BLaER1 (cell line): Measurements from ENCODE around the gene F2RL1.
A peak's percentile ranks its signal among the peaks of the same experiment; 100 is the strongest.
"Not testable (repeated sequence)": the region's sequence is repeated elsewhere in the genome, so short reads cannot be mapped to it uniquely, and the experiment has no call there.

ENCODE experiments used
- H3K27ac ChIP-seq: shearing (Covaris generic); formaldehyde crosslinking; 2 replicates; pipeline ENCODE4 v1.8.1; 2022
- H3K27me3 ChIP-seq: shearing (Covaris generic); formaldehyde crosslinking; 2 replicates; pipeline ENCODE4 v1.8.1; 2022
- H3K36me3 ChIP-seq: shearing (Covaris generic); formaldehyde crosslinking; 2 replicates; pipeline ENCODE4 v1.8.1; 2022
- H3K4me1 ChIP-seq: shearing (Covaris generic); formaldehyde crosslinking; 2 replicates; pipeline ENCODE4 v1.8.1; 2022
- H3K4me2 ChIP-seq: shearing (Covaris generic); formaldehyde crosslinking; 2 replicates; pipeline ENCODE4 v1.8.1; 2022
- H3K4me3 ChIP-seq: shearing (Covaris generic); formaldehyde crosslinking; 2 replicates; pipeline ENCODE4 v1.8.1; 2022
- H3K9ac ChIP-seq: shearing (Covaris generic); formaldehyde crosslinking; 2 replicates; pipeline ENCODE4 v1.8.1; 2022
- H3K9me3 ChIP-seq: shearing (Covaris generic); formaldehyde crosslinking; 2 replicates; pipeline ENCODE4 v1.8.1; 2022
- H4K20me1 ChIP-seq: shearing (Covaris generic); formaldehyde crosslinking; 2 replicates; pipeline ENCODE4 v1.8.1; 2022
- Cebpa-rat ChIP-seq: shearing (Covaris generic); IDR thresholded peaks from 2 replicates; pipeline ENCODE4 v1.8.1; 2022

Gene F2RL1

DNA sequence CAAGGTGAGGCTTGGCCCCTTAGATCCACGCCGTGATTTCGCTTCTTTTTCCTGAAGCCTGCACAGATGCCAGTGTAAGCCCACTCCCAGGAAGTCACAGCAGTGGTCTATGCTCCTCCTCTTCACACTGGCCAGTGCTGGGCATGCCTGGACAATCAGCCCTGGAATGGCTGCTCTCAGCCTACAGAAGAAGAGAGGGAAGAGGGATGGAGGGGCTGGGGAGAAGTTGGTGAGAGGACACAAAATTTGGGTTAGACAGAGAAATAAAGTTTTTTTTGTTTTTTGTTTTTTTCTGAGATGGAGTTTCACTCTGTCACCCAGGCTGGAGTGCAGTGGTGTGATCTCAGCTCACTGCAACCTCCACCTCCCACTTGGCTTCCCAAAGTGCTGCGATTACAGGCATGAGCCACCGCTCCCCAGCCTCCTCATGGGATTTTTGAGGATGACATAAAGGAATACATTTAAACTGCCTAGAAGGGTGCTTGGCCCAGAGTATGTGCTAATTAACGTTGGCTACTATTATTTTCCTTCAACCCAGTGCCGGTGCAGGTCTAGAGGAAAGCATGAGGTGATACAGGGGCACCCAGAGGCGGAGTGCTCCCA, 31.8 kb downstream of the F2RL1 start:
- no peaks in the 10 kb centered on the region for H4K20me1 ChIP-seq
- H3K4me1 ChIP-seq, result peaks cover 27% of the 10 kb centered on the region

DNA sequence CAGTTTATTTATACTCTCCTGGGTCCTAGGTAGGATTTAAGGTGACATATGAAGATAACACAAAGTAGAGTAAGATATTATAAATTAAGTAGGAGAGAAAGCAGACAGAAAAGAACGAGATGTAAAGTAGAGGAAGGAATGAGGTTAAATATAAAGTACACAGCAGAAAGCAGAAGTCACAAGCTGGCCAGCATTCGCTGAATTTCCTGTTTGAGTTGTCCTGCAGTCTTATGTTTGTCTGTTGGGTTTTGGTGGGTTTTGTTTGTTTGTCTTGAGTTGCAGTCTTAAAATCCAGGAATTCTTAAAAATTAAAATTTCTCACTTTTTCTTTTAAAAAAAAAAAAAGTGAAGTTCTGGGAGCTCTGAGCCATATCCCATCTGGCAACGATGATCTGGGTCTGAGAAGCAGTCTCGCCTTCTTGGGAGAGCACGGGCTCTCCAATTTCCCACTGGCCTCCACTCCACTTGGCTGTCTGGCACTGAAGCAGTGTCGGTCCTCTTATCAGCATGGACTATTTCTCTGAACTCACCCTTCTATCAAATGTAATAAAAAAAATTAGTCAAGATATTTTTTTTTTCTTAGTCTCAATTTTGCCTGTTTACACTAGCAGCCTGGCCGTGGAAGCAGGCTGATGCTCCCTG, 33.0 kb downstream of the F2RL1 start:
- Histone ChIP-seq H3K9me3 (peaks cover 20% of the 10 kb centered on the region), H3K27ac (0 out of 2 replicates have a peak overlapping the region, but pooled peaks have one; percentile 12), H3K4me3 (no peak overlapping the region), H3K9ac (no peak overlapping the region), H3K36me3 (0 out of 2 replicates have a peak, but pooled peaks cover 7% of the 10 kb centered on the region), H3K4me1 (peaks cover 39% of the 10 kb centered on the region), H3K4me2 (peak overlapping the region; percentile 48), H3K27me3 (no peaks in the 10 kb centered on the region), H4K20me1 (no peaks in the 10 kb centered on the region)
- TF ChIP-seq Cebpa-rat, result no peak

More for the DNA sequence above, 31.8 kb downstream of the F2RL1 start:
- 0 out of 2 replicates have a peak, but pooled peaks cover 7% of the 10 kb centered on the region for H3K36me3 ChIP-seq
- H3K4me3 ChIP-seq, result no peak overlapping the region
- no peak overlapping the region for H3K27ac ChIP-seq
- no peak overlapping the region for H3K4me2 ChIP-seq
- no peak overlapping the region for H3K9ac ChIP-seq
- no peak for TF ChIP-seq Cebpa-rat
- H3K27me3 ChIP-seq, result no peaks in the 10 kb centered on the region
- peaks cover 20% of the 10 kb centered on the region for H3K9me3 ChIP-seq

DNA sequence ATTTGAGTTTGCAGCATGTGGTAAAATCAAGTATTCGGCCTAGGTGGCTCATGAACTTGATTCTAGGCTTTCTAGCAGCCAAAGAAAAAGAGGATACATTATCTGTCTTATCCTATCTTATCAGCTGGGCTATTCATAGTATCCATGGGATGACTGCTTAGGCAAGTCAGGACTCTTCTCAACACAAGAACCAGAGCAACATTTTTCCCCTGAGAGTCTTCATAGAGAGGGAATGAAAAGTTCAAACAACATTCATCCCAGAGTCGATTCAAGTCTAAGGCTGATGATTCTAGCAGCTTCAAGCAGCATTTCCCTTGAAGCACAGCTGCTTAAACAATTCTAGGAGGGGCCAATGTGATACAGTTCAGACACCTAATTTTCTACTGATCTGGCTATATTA, 33.9 kb downstream of the F2RL1 start:
- no peak overlapping the region for H3K4me3 ChIP-seq

DNA sequence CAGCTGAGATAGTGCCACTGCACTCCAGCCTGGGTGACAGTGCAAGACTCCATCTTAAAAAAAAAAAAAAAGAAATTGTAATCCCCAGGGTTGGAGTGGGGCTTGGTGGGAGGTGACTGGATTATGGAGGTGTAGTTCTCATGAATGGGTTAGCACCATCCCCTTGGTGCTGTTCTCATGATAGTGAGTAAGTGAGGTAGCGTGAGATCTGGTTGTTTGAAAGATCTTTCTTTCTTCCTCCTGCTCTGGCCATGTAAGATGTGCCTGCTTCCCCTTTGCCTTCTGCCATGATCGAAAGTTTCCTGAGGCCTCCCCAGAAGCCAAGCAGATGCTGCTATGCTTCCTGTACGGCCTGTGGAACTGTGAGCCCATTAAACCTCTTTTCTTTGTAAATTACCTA, 34.9 kb downstream of the F2RL1 start:
- H3K9ac ChIP-seq, H3K4me3 ChIP-seq, H3K27ac ChIP-seq, H3K4me2 ChIP-seq, H3K36me3 ChIP-seq, H3K27me3 ChIP-seq, H4K20me1 ChIP-seq: not testable (repeated sequence)
- Histone ChIP-seq H3K9me3 (peaks cover 20% of the 10 kb centered on the region), H3K4me1 (peaks cover 40% of the 10 kb centered on the region)

More for the DNA sequence above, 33.9 kb downstream of the F2RL1 start:
- H3K4me1 ChIP-seq, result peaks cover 40% of the 10 kb centered on the region
- H3K27me3 ChIP-seq, result no peaks in the 10 kb centered on the region
- peaks cover 20% of the 10 kb centered on the region for H3K9me3 ChIP-seq
- H3K9ac ChIP-seq, result no peak overlapping the region
- no peak overlapping the region for H3K4me2 ChIP-seq
- TF ChIP-seq Cebpa-rat, result no peak
- 0 out of 2 replicates have a peak, but pooled peaks cover 7% of the 10 kb centered on the region for H3K36me3 ChIP-seq
- H4K20me1 ChIP-seq, result no peaks in the 10 kb centered on the region
- H3K27ac ChIP-seq, result no peak overlapping the region

DNA sequence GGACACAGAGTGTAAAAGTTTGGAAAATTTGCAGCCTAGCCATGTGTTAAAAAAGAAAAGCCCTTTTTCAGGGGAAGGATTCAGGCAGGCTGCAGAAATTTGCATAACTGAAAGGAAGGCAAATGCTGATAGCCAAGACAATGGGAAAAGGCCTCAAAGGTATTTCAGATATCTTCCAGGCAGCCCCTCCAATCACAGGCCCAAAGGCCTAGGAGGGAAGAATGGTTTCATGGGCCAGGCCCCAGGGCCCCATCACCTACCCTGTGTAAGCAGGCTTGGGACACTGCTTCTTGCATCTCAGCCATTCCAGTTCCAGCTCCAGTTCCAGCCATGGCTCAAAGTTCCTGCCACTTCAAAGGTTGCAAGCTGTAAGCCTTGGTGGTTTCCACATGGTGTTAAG, 35.8 kb downstream of the F2RL1 start:
- Histone ChIP-seq H3K36me3 (0 out of 2 replicates have a peak, but pooled peaks cover 7% of the 10 kb centered on the region), H4K20me1 (no peaks in the 10 kb centered on the region), H3K9me3 (peaks cover 20% of the 10 kb centered on the region), H3K4me3 (no peak overlapping the region), H3K9ac (no peak overlapping the region), H3K27ac (no peak overlapping the region), H3K4me2 (no peak overlapping the region), H3K4me1 (peaks cover 40% of the 10 kb centered on the region), H3K27me3 (no peaks in the 10 kb centered on the region)
- no peak for TF ChIP-seq Cebpa-rat

DNA sequence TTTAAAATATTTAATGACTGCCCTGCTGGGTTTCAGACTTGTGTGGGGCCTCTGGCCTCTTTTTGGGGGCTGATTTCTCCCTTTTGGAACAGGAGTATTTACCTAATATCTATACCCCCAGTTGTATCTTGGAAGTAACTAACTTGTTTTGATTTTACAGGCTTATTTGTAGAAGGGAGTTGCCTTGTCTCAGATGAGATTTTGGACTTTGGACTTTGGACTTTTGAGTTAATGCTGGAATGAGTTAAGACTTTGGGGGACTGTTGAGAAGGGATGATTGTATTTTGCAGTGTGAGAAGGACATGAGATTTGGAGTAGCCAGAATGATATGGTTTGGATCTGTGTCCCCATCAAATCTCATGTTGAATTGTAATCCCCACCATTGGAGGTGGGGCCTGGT, 36.7 kb downstream of the F2RL1 start:
- not testable (repeated sequence) for H3K4me3 ChIP-seq, H4K20me1 ChIP-seq, H3K27me3 ChIP-seq, H3K36me3 ChIP-seq, H3K9ac ChIP-seq
- Histone ChIP-seq H3K9me3 (peaks cover 20% of the 10 kb centered on the region), H3K27ac (peak overlapping the region; percentile 39; the same call in 1 of the 2 replicates), H3K4me2 (peak overlapping the region; percentile 63), H3K4me1 (peaks cover 40% of the 10 kb centered on the region)

DNA sequence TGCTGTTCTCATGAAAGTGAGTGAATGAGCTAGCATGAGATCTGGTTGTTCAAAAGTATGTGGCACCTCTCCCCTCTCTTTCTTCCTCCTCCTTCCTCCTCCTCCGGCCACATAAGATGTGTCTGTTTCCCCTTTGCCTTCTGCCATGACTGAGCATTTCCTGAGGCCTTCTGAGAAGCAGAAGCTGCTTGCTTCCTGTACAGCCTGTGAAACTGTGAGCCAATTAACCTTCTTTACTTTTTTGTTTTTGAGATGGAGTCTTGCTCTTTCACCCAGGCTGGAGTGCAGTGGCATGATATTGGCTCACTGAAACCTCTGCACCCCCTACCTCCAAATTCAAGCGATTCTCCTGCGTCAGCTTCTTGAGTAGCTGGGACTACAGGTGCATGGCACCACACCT, 37.1 kb downstream of the F2RL1 start:
- Histone ChIP-seq H3K36me3 (0 out of 2 replicates have a peak, but pooled peaks cover 7% of the 10 kb centered on the region), H3K9me3 (peaks cover 20% of the 10 kb centered on the region), H3K4me2 (peak overlapping the region; percentile 63), H4K20me1 (no peaks in the 10 kb centered on the region), H3K4me1 (peaks cover 40% of the 10 kb centered on the region), H3K27ac (peak overlapping the region; percentile 39; the same call in 1 of the 2 replicates), H3K9ac (no peak overlapping the region), H3K27me3 (no peaks in the 10 kb centered on the region), H3K4me3 (no peak overlapping the region)
- no peak for TF ChIP-seq Cebpa-rat

DNA sequence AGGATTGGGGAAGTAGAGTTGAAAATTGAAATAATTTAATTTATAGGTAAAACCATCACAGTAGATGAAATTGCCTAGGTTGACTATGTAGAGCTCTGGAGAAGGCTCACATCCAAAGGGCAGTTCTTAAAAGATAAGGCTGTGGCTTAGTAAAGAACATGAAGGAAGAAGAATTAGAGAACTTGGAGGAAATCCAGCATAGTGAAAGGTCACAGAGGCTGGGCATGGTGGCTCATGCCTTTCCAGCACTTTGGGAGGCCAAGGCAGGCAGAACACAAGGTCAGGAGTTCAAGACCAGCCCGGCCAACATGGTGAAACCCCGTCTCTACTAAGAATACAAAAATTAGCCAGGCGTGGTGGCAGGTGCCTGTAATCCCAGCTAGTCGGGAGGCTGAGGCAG, 38.0 kb downstream of the F2RL1 start:
- Histone ChIP-seq H3K4me2 (peak overlapping the region; percentile 63; the same call in 1 of the 2 replicates), H3K4me1 (peaks cover 31% of the 10 kb centered on the region), H3K9me3 (peaks cover 20% of the 10 kb centered on the region)
- H3K36me3 ChIP-seq, H3K4me3 ChIP-seq, H3K27me3 ChIP-seq, H3K9ac ChIP-seq, H3K27ac ChIP-seq, H4K20me1 ChIP-seq: not testable (repeated sequence)

DNA sequence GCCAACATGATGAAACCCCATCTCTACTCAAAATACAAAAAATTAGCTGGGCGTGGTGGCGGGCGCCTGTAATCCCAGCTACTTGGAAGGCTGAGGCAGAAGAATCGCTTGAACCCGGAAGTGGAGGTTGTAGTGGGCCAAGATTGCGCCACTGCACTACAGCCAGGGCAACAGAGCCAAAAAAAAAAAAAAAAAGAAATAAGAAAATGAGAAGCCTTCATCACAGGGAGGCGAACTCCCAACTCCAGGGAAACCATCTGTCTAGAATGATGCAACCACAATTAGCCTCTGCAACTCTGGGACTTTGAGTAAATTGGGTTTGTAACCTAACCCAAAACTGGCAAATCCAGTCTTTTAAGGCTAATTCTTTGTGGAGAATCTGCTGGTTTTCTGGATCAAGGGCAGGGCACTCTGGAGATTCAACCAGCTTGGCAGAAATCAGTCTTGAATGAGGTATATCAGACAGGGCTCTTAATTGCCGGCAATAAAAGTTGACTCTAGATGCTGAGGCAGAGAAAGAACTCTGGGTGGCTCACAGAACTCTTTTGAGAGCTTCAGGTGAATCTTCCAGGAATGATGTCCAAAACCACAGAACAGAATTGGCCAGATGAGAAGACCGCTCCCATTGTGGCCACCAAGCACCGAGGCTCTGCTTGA, 40.9 kb downstream of the F2RL1 start:
- Histone ChIP-seq H3K27me3 (no peaks in the 10 kb centered on the region), H3K4me2 (no peak overlapping the region), H3K36me3 (0 out of 2 replicates have a peak, but pooled peaks cover 5% of the 10 kb centered on the region), H3K9me3 (peaks cover 9% of the 10 kb centered on the region), H3K9ac (no peak overlapping the region), H4K20me1 (no peaks in the 10 kb centered on the region), H3K4me3 (no peak overlapping the region), H3K4me1 (peaks cover 22% of the 10 kb centered on the region), H3K27ac (no peak overlapping the region)
- TF ChIP-seq Cebpa-rat, result no peak

DNA sequence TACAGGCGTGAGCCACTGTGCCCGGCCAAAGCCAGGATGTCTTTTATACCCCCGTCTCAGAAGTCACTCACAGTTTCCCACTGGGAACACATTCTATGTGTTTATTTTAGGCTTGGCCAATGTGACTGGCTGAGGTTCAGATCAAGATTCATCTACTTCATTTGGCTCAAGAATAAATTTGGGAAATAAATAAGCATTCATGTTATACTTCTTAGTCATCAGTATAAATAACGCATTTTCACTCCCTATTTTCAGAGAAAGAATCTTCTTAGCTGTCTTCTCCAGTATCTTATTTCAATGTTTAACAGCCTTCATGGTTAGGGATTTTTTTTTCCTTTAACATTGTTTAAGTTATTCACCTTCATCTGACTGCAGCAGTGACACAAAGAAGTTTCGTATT, 42.8 kb downstream of the F2RL1 start:
- H3K4me1 ChIP-seq, result peaks cover 3% of the 10 kb centered on the region
- no peak overlapping the region for H3K4me2 ChIP-seq
- no peaks in the 10 kb centered on the region for H4K20me1 ChIP-seq
- no peak overlapping the region for H3K4me3 ChIP-seq
- H3K36me3 ChIP-seq, result no peaks in the 10 kb centered on the region
- no peak overlapping the region for H3K27ac ChIP-seq
- no peak for TF ChIP-seq Cebpa-rat
- H3K9me3 ChIP-seq, result no peaks in the 10 kb centered on the region; the same call in 1 of the 2 replicates
- no peaks in the 10 kb centered on the region for H3K27me3 ChIP-seq
- H3K9ac ChIP-seq, result no peak overlapping the region
